Stimulated activated CD4-positive, alpha-beta T cell treated with anti-CD3 and anti-CD28 coated beads, Interleukin-1b, Interleukin-23, amount 100 ng/mL, for 1 hour (primary cell): ENCODE data around the gene TTC39A.

ENCODE experiments used
- DNase-seq, 2 donors: peaks; one replicate each; pipeline ENCODE4 v3.0.0-alpha.2; 2020; ENCODE audit warnings: low read depth in 2 of 2

The TTC39A gene

GRCh38 chr1:51314974-51315373 lies 15.4 kb downstream of the TTC39A start:
- no peak for DNase-seq

- no peak for DNase-seq
Observed at GRCh38 chr1:51313961-51314777, 16.2 kb downstream of the TTC39A start.

DNA sequence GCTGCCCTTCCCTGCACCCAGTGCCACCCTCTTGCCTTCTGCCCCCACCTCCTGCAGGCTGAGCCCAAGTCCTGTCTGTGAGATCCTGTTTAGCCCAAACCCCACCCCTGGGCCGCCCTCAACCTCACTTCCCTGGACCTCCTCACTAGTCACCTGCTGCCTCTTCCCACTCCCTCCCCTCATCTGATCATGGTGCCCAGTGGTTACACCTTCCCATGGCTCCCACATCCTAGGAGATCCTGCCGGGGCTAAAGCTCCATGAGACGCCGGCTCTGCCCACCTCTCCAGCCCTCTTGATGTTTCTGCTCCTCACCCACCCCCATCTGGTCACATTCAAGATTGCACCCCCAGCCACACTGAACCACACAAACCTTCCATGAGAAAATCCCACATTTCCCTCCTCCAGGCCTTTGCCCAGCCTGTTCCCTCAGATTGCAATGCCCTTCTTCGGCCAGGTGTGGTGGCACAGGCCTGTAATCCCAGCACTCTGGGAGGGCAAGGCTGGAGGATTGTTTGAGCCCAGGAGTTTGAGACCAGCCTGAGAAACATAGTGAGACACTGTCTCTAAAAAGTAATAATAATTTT lies 17.0 kb downstream of the TTC39A start:
- no peak for DNase-seq

- DNase-seq: no peak
Observed at GRCh38 chr1:51312718-51313117, 17.6 kb downstream of the TTC39A start.

DNA sequence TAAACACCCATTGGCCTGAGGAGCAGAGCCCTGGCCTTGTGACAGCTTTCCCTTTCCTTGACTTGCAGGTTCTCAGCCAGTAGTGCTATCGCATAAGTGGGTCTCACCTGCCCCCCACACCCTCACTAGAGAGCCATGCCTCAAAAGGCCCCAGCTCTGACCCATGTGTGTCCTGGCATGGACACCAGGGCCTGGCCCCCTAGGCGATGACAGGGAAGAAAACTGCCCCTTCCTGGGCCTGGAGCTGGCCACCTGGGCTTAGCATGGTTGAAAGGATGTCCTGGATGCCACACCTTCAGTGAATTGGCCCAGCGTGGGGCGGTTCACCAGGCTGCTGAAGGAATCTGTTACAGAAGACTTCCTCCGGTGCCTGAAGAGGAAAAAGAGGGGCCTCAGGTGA lies 18.5 kb downstream of the TTC39A start:
- no peak for DNase-seq

- DNase-seq: no peak
Observed at GRCh38 chr1:51310871-51311613, 19.3 kb downstream of the TTC39A start.

GRCh38 chr1:51309291-51309690 lies 21.1 kb downstream of the TTC39A start:
- DNase-seq: no peak

DNA sequence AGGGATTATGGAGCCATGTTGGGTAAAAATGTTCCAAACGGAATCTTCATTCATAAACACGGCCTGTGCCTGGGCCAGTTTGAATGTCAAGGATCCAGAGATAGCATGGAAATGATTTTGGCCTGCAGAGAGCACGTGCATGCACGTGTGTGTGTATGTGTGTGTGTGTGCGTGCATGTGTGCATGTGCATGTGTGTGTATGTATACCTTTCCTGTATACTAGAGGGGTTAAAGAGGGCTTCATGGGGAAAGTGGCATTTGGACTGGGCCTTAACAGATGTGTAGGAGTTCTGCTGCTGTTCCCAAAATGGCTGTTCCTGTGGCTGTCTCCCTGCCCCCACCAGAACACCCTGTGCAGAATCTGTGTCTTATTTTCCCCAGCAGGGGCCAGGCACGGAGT lies 21.7 kb downstream of the TTC39A start:
- DNase-seq: no peak

DNA sequence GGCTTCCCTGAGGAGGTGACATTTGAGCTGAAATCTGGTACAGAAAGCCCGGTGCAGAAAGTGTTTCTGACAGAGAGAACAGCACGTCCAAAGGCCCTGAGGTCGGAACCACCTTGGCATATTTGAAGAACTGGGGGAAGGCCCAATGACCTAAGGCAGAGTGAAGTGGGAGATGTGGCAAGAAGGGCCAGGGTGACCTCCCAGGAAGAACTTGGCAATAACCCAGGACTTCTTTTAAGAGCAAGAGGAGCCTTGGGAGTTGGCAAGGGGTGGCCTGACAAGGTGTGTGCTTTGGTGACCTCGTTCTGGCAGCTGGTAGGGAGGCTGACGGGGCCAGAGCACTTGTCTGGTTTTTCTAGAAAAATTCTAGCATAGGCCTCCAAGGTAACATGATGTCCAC lies 23.4 kb downstream of the TTC39A start:
- DNase-seq: no peak

GRCh38 chr1:51305371-51305823 lies 25.0 kb downstream of the TTC39A start:
- no peak for DNase-seq

DNA sequence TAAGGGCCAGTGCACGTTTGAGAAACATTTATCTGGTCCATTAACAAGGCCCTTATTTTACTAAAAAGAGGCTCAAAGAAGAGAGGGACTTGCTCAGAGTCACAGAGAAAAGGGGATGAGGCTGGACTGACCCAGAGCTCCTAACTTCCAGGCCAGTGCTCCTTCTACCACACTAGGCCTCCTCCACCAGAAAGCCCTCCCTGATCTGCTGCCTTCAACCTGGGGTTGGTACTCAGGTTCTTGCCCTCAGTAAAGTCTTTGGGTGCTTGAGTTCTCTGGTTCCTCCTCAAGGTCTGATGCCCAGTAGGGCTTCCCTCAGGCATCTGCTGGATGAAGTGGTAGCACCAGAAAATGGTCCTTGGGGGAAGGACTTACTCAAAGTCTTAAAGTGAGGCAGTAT lies 26.0 kb downstream of the TTC39A start:
- DNase-seq: no peak

GRCh38 chr1:51303751-51304251 lies 26.6 kb downstream of the TTC39A start:
- no peak for DNase-seq

DNA sequence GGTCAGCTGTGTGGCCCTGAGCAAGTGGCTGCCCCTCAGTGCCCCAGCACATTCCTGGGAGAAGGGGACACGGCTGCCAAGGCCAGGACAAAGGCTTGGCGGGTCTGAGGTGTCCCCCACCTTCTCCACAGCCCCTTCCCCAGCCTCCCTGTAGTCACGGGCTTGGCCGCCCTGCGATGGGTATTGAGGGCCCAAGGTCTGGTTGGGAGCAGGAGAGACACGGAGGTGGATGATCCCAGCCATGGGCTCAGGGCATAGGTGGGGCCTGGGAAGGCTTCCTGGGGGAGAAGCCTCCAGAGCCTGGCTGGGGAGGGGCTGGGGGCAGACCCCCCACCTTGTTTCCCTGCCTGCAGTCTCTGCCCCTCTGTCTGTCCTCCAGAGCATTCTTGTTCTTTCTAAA lies 27.0 kb downstream of the TTC39A start:
- DNase-seq: no peak

- DNase-seq: no peak
Observed at GRCh38 chr1:51302746-51303145, 27.6 kb downstream of the TTC39A start.

GRCh38 chr1:51302270-51302669 lies 28.1 kb downstream of the TTC39A start:
- DNase-seq: no peak

- DNase-seq: no peak
Observed at GRCh38 chr1:51301844-51302162, 28.6 kb downstream of the TTC39A start.

- no peak for DNase-seq
Observed at GRCh38 chr1:51301152-51301843, 29.1 kb downstream of the TTC39A start.

DNA sequence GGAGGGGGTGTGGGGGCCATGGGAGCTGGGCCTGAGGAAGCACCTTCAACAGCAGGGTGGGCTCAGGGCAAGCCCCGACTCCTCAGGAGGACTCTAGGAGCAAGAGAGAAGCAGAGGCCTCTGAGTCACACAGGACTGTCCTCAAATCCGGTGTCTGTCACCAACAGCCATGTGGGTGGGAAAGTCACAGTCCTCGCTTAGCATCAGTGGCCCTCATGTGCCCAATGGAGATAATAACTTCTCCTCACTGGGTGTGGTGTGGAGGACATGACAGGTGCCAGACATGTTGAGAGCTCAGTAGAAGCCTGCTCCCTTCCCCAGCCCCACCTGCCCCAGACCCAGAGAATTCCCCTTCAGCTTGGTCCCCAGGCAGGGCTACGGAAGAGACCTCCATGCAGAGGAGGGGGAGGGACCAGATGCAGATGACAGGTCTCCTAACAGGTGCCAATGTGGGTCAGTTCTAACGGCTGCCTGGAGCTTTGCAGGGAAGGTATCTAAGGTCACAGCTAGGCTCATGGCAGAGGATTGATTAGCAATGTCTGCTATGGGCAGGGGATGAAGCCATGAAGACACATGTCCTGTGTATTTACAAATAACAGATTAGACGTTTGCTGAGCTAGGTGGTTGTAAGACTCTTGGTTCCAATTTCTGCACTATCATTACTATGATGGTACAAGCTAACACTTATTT lies 30.2 kb downstream of the TTC39A start:
- no peak for DNase-seq

GRCh38 chr1:51299185-51299885 lies 31.0 kb downstream of the TTC39A start:
- DNase-seq: no peak

GRCh38 chr1:51298322-51298705 lies 32.0 kb downstream of the TTC39A start:
- no peak for DNase-seq
